Common myeloid progenitor, CD34-positive (primary cell): ENCODE data around the gene PLVAP.

Source experiments
- CTCF ChIA-PET: fragments of 350-600 bp; sonication (Branson Sonifier 250); formaldehyde crosslinking; loops from one replicate; lab custom pipeline; 2021; ENCODE audit warnings: antibody characterized with exemption; lab: Charles Lee
- POLR2A ChIA-PET: fragments of 350-600 bp; sonication (Branson Sonifier 250); formaldehyde crosslinking; loops from one replicate; lab custom pipeline; 2021; ENCODE audit warnings: antibody characterized with exemption; lab: Charles Lee
- DNase-seq, 3 donors: peaks; one replicate each; pipeline versions ENCODE4 v3.0.0 to v3.0.0-alpha.2; 2013
- H3K27ac ChIP-seq, 2 experiments: 1 replicate in 1 of 2; 2 replicates in 1 of 2; pipeline ENCODE4 v1.7.0; 2013; ENCODE audit warnings: inconsistent platforms in 2 of 2, low read length in 2 of 2, mild to moderate bottlenecking in 2 of 2, low read depth in 1 of 2, moderate library complexity in 1 of 2; ENCODE audit not compliant: severe bottlenecking in 2 of 2, insufficient read depth in 1 of 2, poor library complexity in 1 of 2
- H3K27me3 ChIP-seq, 5 experiments: replicated peaks in 2 of 5; 1 replicate in 3 of 5; 2 replicates in 2 of 5; pipeline versions ENCODE4 v1.6.1 to v1.7.0; 2013; ENCODE audit warnings: low read length in 4 of 5, mild to moderate bottlenecking in 2 of 5, moderate library complexity in 2 of 5, inconsistent platforms in 1 of 5; ENCODE audit not compliant: insufficient read depth in 5 of 5, control insufficient read depth in 4 of 5
- H3K36me3 ChIP-seq, 4 experiments: 1 replicate in 2 of 4; 2 replicates in 2 of 4; pipeline versions ENCODE4 v1.6.1 to v1.7.0; 2013; ENCODE audit warnings: low read length in 3 of 4, control low read depth in 1 of 4, mild to moderate bottlenecking in 1 of 4; ENCODE audit not compliant: control insufficient read depth in 4 of 4, insufficient read depth in 4 of 4
- H3K4me1 ChIP-seq, 4 experiments: 1 replicate in 3 of 4; 2 replicates in 1 of 4; pipeline versions ENCODE4 v1.6.1 to v1.7.1; 2013; ENCODE audit warnings: low read length in 3 of 4, mild to moderate bottlenecking in 3 of 4, control low read depth in 1 of 4, inconsistent platforms in 1 of 4, moderate library complexity in 1 of 4; ENCODE audit not compliant: control insufficient read depth in 4 of 4, insufficient read depth in 4 of 4; ENCODE audit errors: control extremely low read depth in 1 of 4
- H3K4me3 ChIP-seq, 7 experiments: 1 replicate in 4 of 7; 2 replicates in 3 of 7; pipeline versions ENCODE4 v1.5.1 to v1.7.0; 2013; ENCODE audit warnings: mild to moderate bottlenecking in 7 of 7, low read length in 6 of 7, moderate library complexity in 6 of 7, inconsistent platforms in 2 of 7, low read depth in 2 of 7, control low read depth in 1 of 7; ENCODE audit not compliant: insufficient read depth in 4 of 7, control insufficient read depth in 1 of 7; ENCODE audit errors: extremely low read depth in 1 of 7
- H3K9me3 ChIP-seq, 5 experiments: 1 replicate in 4 of 5; 2 replicates in 1 of 5; pipeline versions ENCODE4 v1.6.1 to v1.7.1; 2013; ENCODE audit warnings: low read length in 4 of 5, mild to moderate bottlenecking in 2 of 5, inconsistent platforms in 1 of 5, low read depth in 1 of 5, moderate library complexity in 1 of 5; ENCODE audit not compliant: control insufficient read depth in 4 of 5, insufficient read depth in 2 of 5; ENCODE audit errors: control extremely low read depth in 1 of 5
- WGBS: methylation state at CpG from one replicate; pipeline ENCODE4 v1.1.5; 2013; ENCODE audit not compliant: insufficient coverage; 5-methylcytosine and 5-hydroxymethylcytosine counted together

Gene PLVAP

DNA sequence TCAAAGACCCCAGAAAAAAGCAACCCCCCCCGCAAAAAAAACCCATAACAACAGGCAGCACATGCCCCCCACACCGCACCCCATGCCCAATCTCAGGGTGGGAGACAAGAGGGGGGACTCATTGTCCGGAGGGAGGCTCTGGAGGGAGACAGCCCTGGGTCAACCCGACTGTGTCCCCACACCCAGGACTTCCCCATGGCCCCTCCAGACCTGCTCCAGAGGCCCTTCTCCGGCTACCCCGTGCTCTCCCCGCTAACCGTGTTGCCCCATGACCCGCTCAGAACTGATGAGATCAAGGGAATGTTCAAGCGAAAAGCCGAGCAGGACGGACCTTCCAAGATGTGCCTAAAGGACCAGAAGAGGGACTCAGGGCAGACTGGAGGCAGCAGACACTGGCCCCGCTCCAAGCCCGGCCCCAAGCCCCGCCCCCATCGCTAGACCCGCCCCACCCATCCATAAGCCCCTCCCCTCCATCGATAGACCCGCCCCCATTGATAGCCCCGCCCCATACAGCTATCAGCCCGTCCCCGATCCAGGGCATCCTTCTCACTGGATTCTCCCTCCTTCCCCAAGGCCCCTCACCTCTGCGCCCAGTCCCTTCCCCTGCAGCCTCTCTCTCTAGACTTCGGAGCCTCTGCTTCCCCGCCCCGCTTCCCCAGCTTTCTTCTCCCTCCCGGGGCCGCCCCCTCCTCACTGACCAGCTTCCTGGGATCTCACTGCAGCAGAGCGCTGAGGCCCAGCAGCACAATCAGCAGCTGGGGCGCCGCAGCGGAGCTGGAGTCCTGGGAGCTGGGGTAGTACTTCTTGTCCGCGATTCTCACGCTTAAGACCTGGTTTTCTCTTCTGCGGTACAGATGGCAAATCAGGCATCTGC, 26.1 kb upstream of the PLVAP start:
- Histone ChIP-seq H3K36me3 (peaks cover 0 to 18% (median 12%) of the 10 kb centered on the region in 4 experiments), H3K27me3 (no peaks in the 10 kb centered on the region), H3K9me3 (no peaks in the 10 kb centered on the region), H3K4me3 (peak overlapping the region in 5 of 7 experiments; percentile 38 to 79 (median 73)), H3K4me1 (peaks cover 11 to 54% (median 43%) of the 10 kb centered on the region in 4 experiments), H3K27ac (peak overlapping the region in 1 of 2 experiments; percentile 81)
- POLR2A ChIA-PET: interaction anchor here (0.5 to 0.6 kb wide), 3 partner anchors 10 to 527 kb away, joined by 3 to 4 read pairs (median 3); no protein-coding TSS in a partner anchor
- 56% methylated on average over 21 of the region's 36 CpGs for WGBS
- CTCF ChIA-PET: interaction anchor here (1.0 to 1.2 kb wide), 3 partner anchors 11 to 69 kb away, joined by 3 to 4 read pairs (median 3); no protein-coding TSS in a partner anchor
- DNase-seq: peak in 1 of 3 donors; percentile 47

DNA sequence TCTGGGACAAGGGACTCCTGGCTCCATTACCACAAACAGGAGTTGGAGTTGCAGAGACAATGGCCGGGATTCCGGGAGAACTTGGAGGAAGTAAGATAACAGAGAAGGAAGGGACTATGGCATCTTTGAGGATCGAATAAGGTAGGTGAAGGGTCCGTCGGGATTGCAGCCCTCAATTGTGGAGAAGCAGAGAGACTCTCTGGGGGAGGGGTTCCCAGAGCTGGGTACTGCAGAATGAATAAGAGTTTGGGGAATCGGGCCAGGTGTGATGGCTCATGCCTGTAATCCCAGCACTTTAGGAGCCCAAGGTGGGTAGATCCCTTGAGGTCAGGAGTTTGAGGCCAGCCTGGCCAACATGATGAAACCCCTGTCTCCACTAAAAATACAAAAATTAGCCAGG, 24.5 kb upstream of the PLVAP start:
- Histone ChIP-seq H3K4me3 (no peak overlapping the region), H3K27ac (no peak overlapping the region), H3K27me3 (no peaks in the 10 kb centered on the region), H3K4me1 (peaks cover 9 to 43% (median 33%) of the 10 kb centered on the region in 4 experiments), H3K9me3 (no peaks in the 10 kb centered on the region), H3K36me3 (peaks cover 0 to 24% (median 15%) of the 10 kb centered on the region in 4 experiments)
- ChIA-PET POLR2A (no interaction called here), CTCF (interaction anchor here (1.0 kb wide), 1 partner anchor 15 kb away, joined by 3 read pairs; no protein-coding TSS in a partner anchor)
- WGBS: 94% methylated on average over 6 of the region's 6 CpGs
- DNase-seq: no peak

DNA sequence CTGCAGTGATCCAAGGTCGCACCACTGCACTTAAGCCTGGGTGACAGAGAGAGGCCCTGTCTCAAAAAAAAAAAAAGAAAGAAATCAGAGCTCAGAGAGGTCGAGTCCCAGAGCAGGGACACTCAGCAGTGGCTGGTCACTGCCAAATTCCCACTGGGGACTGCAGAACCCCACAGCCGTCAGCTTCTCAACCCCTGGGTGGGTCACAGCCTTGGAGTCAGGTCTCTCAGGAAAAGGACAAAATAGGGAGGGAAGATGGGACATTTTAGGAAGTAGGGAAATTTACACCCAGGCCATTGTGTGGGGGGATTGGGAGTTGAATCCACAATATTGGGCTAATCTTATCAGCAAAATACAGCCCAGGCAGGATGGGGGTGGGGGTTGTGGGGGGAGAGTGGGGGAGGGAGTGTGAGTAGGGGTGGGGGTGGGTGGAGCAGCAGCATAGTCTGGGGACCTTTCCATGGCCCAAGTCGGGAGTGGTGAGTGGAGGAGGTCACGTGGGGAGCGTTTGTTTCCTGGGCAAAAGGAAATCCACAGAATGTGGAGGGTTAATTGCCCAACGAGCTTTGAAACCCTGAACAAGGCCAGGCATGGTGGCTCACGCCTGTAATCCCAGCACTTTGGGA, 21.9 kb upstream of the PLVAP start:
- CTCF ChIA-PET: interaction anchor here (0.9 to 1.0 kb wide), 2 partner anchors 13 to 23 kb away, joined by 3 read pairs; no protein-coding TSS in a partner anchor
- peaks cover 0 to 28% (median 18%) of the 10 kb centered on the region in 4 experiments for H3K4me1 ChIP-seq
- POLR2A ChIA-PET: interaction anchor here (0.7 kb wide), 1 partner anchor 73 kb away, joined by 3 read pairs; no protein-coding TSS in a partner anchor
- H3K27me3 ChIP-seq: no peaks in the 10 kb centered on the region
- no peak for DNase-seq
- peaks cover 0 to 24% (median 15%) of the 10 kb centered on the region in 4 experiments for H3K36me3 ChIP-seq
- WGBS: 44% methylated on average over 6 of the region's 8 CpGs
- H3K4me3 ChIP-seq: no peak overlapping the region
- no peak overlapping the region for H3K27ac ChIP-seq
- no peaks in the 10 kb centered on the region for H3K9me3 ChIP-seq

DNA sequence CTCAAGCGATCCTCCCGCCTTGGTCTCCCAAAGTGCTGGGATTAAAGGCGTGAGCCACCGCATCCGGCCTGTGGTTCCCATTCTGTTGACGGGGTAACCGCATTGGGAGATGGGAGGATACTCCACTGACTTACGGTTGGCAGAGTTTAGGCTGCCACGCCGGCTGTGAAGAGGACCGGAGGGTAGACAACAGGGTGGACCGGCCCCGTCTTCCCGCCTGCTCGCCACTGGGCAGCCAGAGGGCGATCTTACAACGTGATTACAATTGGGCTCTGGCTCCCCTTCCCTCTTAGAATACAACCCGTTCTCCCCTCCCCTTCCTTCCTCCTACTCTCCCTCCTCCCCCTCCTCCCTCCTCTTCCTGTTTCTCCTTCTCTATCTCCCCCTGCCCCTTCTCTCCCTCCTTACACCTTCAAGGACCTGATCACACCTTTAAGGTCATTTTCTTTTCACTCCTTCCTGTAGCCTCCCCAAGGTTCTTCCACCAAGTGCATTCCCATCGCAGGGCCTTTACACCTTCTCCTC, 17.8 kb upstream of the PLVAP start:
- ChIA-PET POLR2A (no interaction called here), CTCF (interaction anchor here (0.8 to 3.4 kb wide), 6 partner anchors 10 to 49 kb away, joined by 3 to 19 read pairs (median 4); partner anchors contain the start of genes BST2 and MVB12A)
- Histone ChIP-seq H3K9me3 (no peaks in the 10 kb centered on the region), H3K4me3 (peak overlapping the region in 1 of 7 experiments; percentile 28), H3K36me3 (peaks cover 0 to 10% (median 7%) of the 10 kb centered on the region in 4 experiments), H3K4me1 (peaks cover 4 to 48% (median 40%) of the 10 kb centered on the region in 4 experiments), H3K27me3 (peaks cover 0 to 3% (median 0%) of the 10 kb centered on the region in 5 experiments), H3K27ac (no peak overlapping the region)
- WGBS: 17% methylated on average over 18 of the region's 19 CpGs
- DNase-seq: peak; percentile 57 to 73 (median 71)

DNA sequence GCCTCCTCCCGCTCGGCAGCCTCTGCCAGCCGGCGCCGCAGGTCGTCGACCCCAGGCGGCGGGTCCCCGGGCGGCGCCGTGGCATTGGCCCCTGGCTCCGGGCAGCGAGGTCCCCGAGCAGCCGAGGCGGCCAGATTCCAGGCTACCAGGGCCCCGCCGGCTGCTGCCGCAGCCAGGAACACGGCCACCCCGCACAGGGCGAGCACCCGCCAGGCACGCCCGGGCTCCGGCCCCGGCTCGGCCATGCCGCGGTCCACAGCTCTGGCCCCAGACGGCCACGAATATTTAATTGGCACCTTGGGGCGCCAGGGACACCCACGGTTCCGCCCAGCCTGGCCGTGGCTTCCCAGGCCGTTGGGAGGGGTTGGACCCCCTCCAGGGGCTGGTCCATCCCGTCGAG, 16.8 kb upstream of the PLVAP start, which contains the start of gene CCDC194:
Gene CCDC194, minus strand, starts transcription at position 283 of the 400 bp plus-strand sequence. Its CDS starts 38 bp downstream, at position 245.
- ChIA-PET POLR2A (no interaction called here), CTCF (interaction anchor here (0.6 to 3.4 kb wide), 9 partner anchors 11 to 72 kb away, joined by 3 to 19 read pairs (median 4); partner anchors contain the start of genes BST2 and MVB12A)
- Histone ChIP-seq H3K4me1 (peaks cover 4 to 47% (median 38%) of the 10 kb centered on the region in 4 experiments), H3K9me3 (peaks cover 0 to 3% (median 0%) of the 10 kb centered on the region in 5 experiments), H3K4me3 (peak within 1 kb of the TSS in 1 of 7 experiments; percentile 28), H3K36me3 (peaks cover 0 to 9% (median 6%) of the 10 kb centered on the region in 4 experiments), H3K27me3 (peaks cover 0 to 5% (median 0%) of the 10 kb centered on the region in 5 experiments), H3K27ac (no peak within 1 kb of the TSS)
- 82% methylated on average over 37 of the region's 41 CpGs for WGBS
- DNase-seq: no peak

DNA sequence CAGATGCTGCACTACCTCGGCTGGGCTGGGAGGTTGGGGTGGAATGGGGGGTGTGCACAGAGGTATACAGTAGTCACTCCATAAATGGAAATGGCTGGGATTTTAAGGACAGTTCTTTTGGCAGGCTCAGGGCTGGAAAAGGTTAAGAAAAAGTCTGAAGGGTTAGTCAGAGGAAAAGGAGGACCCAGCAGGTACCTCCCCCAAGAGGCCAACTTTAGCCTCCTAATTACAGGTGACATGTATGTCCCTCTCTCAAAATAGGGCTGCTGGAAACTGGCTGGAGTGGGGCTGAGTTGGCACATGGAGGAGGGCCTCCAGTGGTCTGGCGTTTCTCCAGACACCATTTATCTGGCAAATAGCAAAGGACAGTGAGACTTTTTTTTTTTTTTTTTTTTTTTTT, 15.9 kb upstream of the PLVAP start:
- peaks cover 0 to 3% (median 0%) of the 10 kb centered on the region in 5 experiments for H3K9me3 ChIP-seq
- H3K4me1 ChIP-seq: peaks cover 4 to 46% (median 38%) of the 10 kb centered on the region in 4 experiments
- H3K27ac ChIP-seq: no peak overlapping the region
- no peak for DNase-seq
- ChIA-PET CTCF (interaction anchor here (0.8 to 10.4 kb wide), 7 partner anchors 10 to 73 kb away, joined by 3 to 144 read pairs (median 4); partner anchors contain the start of gene MVB12A), POLR2A (no interaction called here)
- H3K36me3 ChIP-seq: peaks cover 0 to 7% (median 3%) of the 10 kb centered on the region in 4 experiments
- H3K27me3 ChIP-seq: peaks cover 0 to 5% (median 0%) of the 10 kb centered on the region in 5 experiments
- H3K4me3 ChIP-seq: no peak overlapping the region
- 60% methylated on average over 1 of the region's 2 CpGs for WGBS
